OCI-LY3 (cell line): ENCODE results near the gene ICE1.

Experiments used
- EZH2phosphoT487 ChIP-seq: fragments of 200-600 bp; shearing (Covaris generic); IDR thresholded peaks from 2 replicates; pipeline ENCODE4 v1.6.1; 2018; ENCODE audit warnings: antibody characterized with exemption, mixed run types, low read depth
- TF ChIP-seq, protein P1 (sequence below): fragments of 200-600, 300-600 bp; sonication (generic); IDR thresholded peaks from 2 replicates; pipeline ENCODE4 v1.5.1; 2014; ENCODE audit warnings: antibody characterized with exemption, low read length, low read depth

- TF ChIP-seq, protein P1, sequence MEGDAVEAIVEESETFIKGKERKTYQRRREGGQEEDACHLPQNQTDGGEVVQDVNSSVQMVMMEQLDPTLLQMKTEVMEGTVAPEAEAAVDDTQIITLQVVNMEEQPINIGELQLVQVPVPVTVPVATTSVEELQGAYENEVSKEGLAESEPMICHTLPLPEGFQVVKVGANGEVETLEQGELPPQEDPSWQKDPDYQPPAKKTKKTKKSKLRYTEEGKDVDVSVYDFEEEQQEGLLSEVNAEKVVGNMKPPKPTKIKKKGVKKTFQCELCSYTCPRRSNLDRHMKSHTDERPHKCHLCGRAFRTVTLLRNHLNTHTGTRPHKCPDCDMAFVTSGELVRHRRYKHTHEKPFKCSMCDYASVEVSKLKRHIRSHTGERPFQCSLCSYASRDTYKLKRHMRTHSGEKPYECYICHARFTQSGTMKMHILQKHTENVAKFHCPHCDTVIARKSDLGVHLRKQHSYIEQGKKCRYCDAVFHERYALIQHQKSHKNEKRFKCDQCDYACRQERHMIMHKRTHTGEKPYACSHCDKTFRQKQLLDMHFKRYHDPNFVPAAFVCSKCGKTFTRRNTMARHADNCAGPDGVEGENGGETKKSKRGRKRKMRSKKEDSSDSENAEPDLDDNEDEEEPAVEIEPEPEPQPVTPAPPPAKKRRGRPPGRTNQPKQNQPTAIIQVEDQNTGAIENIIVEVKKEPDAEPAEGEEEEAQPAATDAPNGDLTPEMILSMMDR: no peak
- no peak for TF ChIP-seq EZH2phosphoT487
These were observed 85.9 kb downstream of the ICE1 start for GRCh38 chr5:5508391-5508790.
